Colonic mucosa (tissue), 4 donors: ENCODE data around the gene ZNF442. TPM values are rescaled to one million over a fixed set of nuclear protein-coding genes. Genes with fewer than 3 reads are reported as not detected.

ENCODE experiments used
- DNase-seq: peaks from one replicate; pipeline ENCODE4 v3.0.0-alpha.2; 2020
- H3K27ac ChIP-seq: fragments of 200-600 bp; one replicate; pipeline ENCODE4 v1.8.0; 2021
- H3K27me3 ChIP-seq: fragments of 200-600 bp; one replicate; pipeline ENCODE4 v1.8.0; 2021
- H3K36me3 ChIP-seq: fragments of 200-600 bp; one replicate; pipeline ENCODE4 v1.8.0; 2021
- H3K4me1 ChIP-seq: fragments of 200-600 bp; one replicate; pipeline ENCODE4 v1.8.0; 2021; ENCODE audit warnings: mild to moderate bottlenecking
- H3K4me3 ChIP-seq: fragments of 200-600 bp; one replicate; pipeline ENCODE4 v1.8.0; 2021
- H3K9ac ChIP-seq, 2 donors: one replicate each; pipeline ENCODE4 v1.7.0; 2013; ENCODE audit warnings: control low read depth in 2 of 2, low read depth in 2 of 2, low read length in 2 of 2
- H3K9me3 ChIP-seq: fragments of 200-600 bp; one replicate; pipeline ENCODE4 v1.8.0; 2021
- intact Hi-C: fragments of 100-400 bp; cut with DNase I; formaldehyde crosslinking; loops from one replicate; pipeline ENCODE4 v1.14.1; 2022
- total RNA-seq, 2 donors: library from RNA; stranded (reverse); fragmentation: NEBNext Ultra II Directional in 1 of 2; extraction: Animal tissue kit (Norgen Biotek cat#: 25700) in 1 of 2; gene quantifications; one replicate each; pipeline ENCODE4 v1.2.1, GENCODE V29; 2021
- TF ChIP-seq, protein P1 (sequence below): fragments of 200-600 bp; IDR thresholded peaks from one replicate; pipeline ENCODE4 v1.8.0; 2022; ENCODE audit warnings: antibody characterized with exemption, mild to moderate bottlenecking
- donor health status: healthy.
- donor health status: DM: no; HTN: no; CAD: no.
- donor health status: DM: no; HTN: no; CAD: no.

Gene ZNF442
- total RNA-seq, 2 donors from 2014 or later = 1.6 to 3.2 TPM

DNA sequence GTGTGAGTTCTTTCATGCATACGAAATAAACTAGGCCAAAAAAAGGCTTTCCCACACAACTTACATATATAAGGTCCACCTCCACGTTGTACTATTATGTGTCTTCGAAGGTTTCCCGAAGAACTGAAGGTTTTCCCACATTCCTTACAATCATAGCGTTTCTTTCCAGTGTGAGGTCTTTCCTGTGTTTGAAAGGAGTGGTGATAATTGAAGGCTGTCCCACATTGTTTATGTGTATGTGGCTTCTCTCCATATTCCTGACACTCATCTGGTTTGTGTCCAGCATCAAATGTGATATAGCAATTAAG, 14.6 kb downstream of the ZNF442 start:
- TF ChIP-seq, protein P1, sequence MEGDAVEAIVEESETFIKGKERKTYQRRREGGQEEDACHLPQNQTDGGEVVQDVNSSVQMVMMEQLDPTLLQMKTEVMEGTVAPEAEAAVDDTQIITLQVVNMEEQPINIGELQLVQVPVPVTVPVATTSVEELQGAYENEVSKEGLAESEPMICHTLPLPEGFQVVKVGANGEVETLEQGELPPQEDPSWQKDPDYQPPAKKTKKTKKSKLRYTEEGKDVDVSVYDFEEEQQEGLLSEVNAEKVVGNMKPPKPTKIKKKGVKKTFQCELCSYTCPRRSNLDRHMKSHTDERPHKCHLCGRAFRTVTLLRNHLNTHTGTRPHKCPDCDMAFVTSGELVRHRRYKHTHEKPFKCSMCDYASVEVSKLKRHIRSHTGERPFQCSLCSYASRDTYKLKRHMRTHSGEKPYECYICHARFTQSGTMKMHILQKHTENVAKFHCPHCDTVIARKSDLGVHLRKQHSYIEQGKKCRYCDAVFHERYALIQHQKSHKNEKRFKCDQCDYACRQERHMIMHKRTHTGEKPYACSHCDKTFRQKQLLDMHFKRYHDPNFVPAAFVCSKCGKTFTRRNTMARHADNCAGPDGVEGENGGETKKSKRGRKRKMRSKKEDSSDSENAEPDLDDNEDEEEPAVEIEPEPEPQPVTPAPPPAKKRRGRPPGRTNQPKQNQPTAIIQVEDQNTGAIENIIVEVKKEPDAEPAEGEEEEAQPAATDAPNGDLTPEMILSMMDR = no peak
- intact Hi-C loops = no loop called here

DNA sequence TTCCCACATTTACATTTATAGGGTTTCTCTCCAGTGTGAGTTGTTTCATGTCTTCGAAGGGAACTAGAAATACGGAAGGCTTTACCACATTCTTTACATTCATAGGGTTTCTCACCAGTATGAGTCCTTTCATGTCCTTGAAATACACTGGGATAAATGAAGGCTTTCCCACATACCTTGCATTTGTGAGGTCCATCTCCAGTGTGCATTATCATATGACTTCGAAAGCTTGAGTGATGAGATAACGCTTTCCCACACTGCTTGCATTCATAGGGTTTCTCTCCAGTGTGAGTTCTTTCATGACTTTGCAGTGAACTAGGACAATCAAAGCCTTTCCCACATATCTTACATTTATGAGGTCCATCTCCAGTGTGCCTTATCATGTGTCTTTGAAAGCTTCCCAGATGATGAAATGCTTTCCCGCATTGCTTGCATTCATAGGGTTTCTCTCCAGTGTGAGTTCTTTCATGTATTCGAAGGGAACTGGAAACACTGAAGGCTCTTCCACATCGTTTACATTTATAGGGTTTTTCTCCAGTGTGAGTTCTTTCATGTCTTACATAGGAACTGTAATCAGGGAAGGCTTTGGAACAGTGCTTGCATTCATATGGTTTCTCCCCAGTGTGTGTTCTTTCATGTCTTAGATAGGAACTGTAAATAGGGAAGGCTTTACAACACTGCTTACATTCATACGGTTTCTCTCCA, 15.1 kb downstream of the ZNF442 start:
- no peaks in the 10 kb centered on the region for H3K9me3 ChIP-seq
- H3K27me3 ChIP-seq = no peaks in the 10 kb centered on the region
- H3K27ac ChIP-seq = no peak overlapping the region
- DNase-seq = no peak
- intact Hi-C loops = no loop called here
- TF ChIP-seq, protein P1 = no peak
- peaks cover 6% of the 10 kb centered on the region for H3K36me3 ChIP-seq
- H3K4me1 ChIP-seq = no peaks in the 10 kb centered on the region
- H3K4me3 ChIP-seq = no peak overlapping the region
- H3K9ac ChIP-seq = no peak overlapping the region

More for the DNA sequence above, 14.6 kb downstream of the ZNF442 start:
- Histone ChIP-seq H3K27me3 (no peaks in the 10 kb centered on the region), H3K36me3 (peaks cover 6% of the 10 kb centered on the region), H3K27ac (no peak overlapping the region), H3K4me3 (no peak overlapping the region), H3K4me1 (no peaks in the 10 kb centered on the region), H3K9me3 (no peaks in the 10 kb centered on the region), H3K9ac (no peak overlapping the region)
- DNase-seq = no peak

DNA sequence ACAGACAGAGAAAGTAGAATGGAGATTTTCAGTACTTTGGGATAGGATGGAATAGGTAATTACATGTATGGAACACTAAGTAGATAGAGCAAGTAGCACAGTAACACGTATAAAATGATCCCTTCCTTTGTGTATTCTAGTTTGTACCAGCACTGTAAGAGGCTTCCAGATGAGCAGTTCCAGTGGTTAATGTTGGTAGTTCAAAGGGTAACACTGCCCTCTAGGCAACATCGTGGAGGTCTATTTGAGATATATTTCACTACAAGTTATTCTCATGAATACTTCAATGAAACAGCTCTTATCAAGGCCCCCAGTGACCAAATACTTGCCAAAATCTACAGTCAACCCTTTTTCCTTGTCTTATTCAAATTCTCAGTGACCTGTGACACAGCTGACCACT, 18.6 kb downstream of the ZNF442 start:
- intact Hi-C loops = no loop called here
- H3K4me1 ChIP-seq = no peaks in the 10 kb centered on the region
- no peak overlapping the region for H3K9ac ChIP-seq
- H3K27ac ChIP-seq = no peak overlapping the region
- peaks cover 6% of the 10 kb centered on the region for H3K36me3 ChIP-seq
- H3K9me3 ChIP-seq = no peaks in the 10 kb centered on the region
- no peaks in the 10 kb centered on the region for H3K27me3 ChIP-seq
- H3K4me3 ChIP-seq = no peak overlapping the region
- TF ChIP-seq, protein P1 = no peak
- no peak for DNase-seq

DNA sequence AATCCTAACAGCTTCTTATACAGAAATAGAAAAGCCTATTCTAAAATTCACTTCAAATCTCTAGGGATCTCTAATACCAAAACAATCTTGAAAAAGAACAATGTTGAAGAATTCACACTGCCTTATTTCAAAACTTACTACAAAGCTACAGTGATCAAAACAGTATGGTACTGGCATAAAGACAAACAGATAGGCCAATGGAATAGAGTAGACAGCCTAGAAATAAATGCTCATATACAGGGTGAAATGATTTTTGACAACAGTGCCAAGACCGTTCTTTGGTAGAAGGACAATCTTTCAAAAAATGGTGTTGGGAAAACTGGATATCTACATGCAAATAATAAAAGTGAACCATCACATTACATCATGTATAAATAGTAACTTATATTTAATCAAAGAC, 20.3 kb downstream of the ZNF442 start:
- no peaks in the 10 kb centered on the region for H3K36me3 ChIP-seq
- no peaks in the 10 kb centered on the region for H3K9me3 ChIP-seq
- H3K27ac ChIP-seq = no peak overlapping the region
- TF ChIP-seq, protein P1 = no peak
- DNase-seq = no peak
- H3K27me3 ChIP-seq = no peaks in the 10 kb centered on the region
- no peak overlapping the region for H3K9ac ChIP-seq
- H3K4me1 ChIP-seq = no peaks in the 10 kb centered on the region
- intact Hi-C loops = no loop called here
- no peak overlapping the region for H3K4me3 ChIP-seq

DNA sequence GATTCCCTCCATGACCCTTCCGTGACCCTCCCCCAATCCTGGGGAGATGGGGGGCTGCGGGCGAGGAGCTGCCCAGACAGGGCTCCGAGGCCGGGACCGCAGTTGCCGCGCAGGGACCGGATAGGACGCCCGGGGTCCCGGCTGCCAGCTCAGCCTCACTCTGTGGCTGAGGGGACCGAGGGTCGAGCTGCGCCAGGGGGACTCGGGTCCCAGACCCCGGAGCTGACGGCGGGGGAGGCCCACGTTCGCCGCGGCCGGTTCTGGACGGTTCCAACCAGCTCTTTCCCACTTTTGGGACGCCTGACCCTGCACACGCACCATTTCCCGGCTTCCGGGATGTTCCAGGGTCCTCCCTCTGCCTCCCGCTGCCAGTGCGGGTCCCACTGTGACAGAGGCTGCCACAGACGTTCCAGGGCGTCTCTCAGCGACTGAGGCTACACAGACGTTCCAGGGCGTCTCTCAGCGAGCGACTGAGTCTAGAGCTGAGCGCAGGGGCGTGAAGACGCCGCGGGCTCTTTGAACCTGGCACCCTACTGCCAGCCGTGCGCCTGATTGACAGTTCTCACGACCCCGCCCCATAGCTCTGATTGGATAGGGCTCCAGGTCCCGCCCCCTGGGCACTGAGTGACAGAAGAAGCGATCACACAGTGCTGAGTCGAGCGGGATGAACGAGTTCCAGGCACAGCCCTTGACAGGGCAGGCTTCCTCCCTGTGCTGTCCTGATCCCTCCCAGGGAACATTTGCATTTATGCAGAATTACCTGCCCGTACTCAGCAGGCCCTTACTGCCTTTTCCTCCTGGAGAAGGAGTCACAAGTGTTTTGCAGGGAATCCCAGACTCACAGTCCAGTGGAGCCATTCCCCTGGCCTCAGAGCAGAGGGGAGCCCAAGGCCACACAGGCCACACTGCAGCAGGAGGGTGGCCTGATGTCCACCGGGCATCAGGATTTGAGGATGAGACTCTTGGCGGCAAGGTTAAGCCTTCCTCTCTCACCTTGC, 32.0 kb downstream of the ZNF442 start, which contains the start of gene ZNF563:
TSS of gene ZNF563 (minus strand) at position 472 of the 998 bp plus-strand sequence. CDS start at position 321, 151 bp downstream.
- peak within 1 kb of the TSS; percentile 89 to 98 for H3K9ac ChIP-seq

More for the DNA sequence above, 32.0 kb downstream of the ZNF442 start, which contains the start of gene ZNF563:
- TF ChIP-seq, protein P1 = no peak
- peak; percentile 100 for DNase-seq
- intact Hi-C loops = no loop called here
- peak within 1 kb of the TSS; percentile 95 for H3K4me3 ChIP-seq
- H3K27ac ChIP-seq = peak within 1 kb of the TSS; percentile 93
- H3K4me1 ChIP-seq = peaks cover 4% of the 10 kb centered on the region
- H3K36me3 ChIP-seq = no peaks in the 10 kb centered on the region
- H3K27me3 ChIP-seq = no peaks in the 10 kb centered on the region
- no peaks in the 10 kb centered on the region for H3K9me3 ChIP-seq
